GM12878 (cell line): Measurements from ENCODE around the gene TPK1. TPM values are rescaled to one million over a fixed set of nuclear protein-coding genes. Genes with fewer than 3 reads are reported as not detected.

ENCODE experiments used
- ATAC-seq: fragments of 200-7000 bp; cut with Tn5 transposase; 3 replicates; pipeline ENCODE4 v1.9.1; 2020; ENCODE audit warnings: mild to moderate bottlenecking, moderate library complexity
- BruUV-seq: library from RNA; stranded (reverse); fragments of 400-500 nt; replicated peaks from 2 replicates; lab custom pipeline; 2021; lab: Mats Ljungman, UMichigan
- CTCF ChIA-PET: fragments of 300-600 bp; sonication (Branson Sonifier 250); formaldehyde crosslinking; extraction: SDS; loops from one replicate; lab custom pipeline; 2021; ENCODE audit warnings: inconsistent platforms; lab: Yijun Ruan, JAX
- POLR2A ChIA-PET: fragments of 350-600 bp; formaldehyde crosslinking; extraction: SDS; loops from one replicate; lab custom pipeline; 2021; ENCODE audit warnings: inconsistent platforms; lab: Charles Lee
- RAD21 ChIA-PET: fragments of 300-600 bp; sonication (Branson Sonifier 250); formaldehyde crosslinking; loops from one replicate; lab custom pipeline; 2023; ENCODE audit warnings: antibody characterized with exemption; ENCODE audit not compliant: unreplicated experiment; lab: Charles Lee
- SMC1A ChIA-PET: fragments of 300-600 bp; sonication (Branson Sonifier 250); formaldehyde crosslinking; loops from one replicate; lab custom pipeline; 2023; ENCODE audit not compliant: unreplicated experiment, uncharacterized antibody; lab: Charles Lee
- DNase-seq: peaks from one replicate; pipeline ENCODE4 v3.0.0-alpha.2; 2011; ENCODE audit warnings: low read depth, low spot score
- FAIRE-seq: peaks from 3 replicates; lab custom pipeline; 2011; peaks lifted over from hg19 to GRCh38; lab: Jason Lieb, UNC
- H2AFZ ChIP-seq: 2 replicates; pipeline ENCODE4 v1.6.0; 2011; ENCODE audit warnings: low read depth, low read length, control low read depth; ENCODE audit not compliant: control insufficient read depth
- H3K27ac ChIP-seq: 2 replicates; pipeline ENCODE4 v1.5.1; 2011; ENCODE audit warnings: control low read depth; ENCODE audit not compliant: control insufficient read depth, insufficient read depth
- H3K27me3 ChIP-seq, 2 experiments: replicated peaks in 1 of 2; 2 replicates each; pipeline versions ENCODE4 v1.6.0 to v1.6.1; 2011; ENCODE audit warnings: low read length in 1 of 2; ENCODE audit not compliant: control insufficient read depth in 2 of 2, insufficient read depth in 2 of 2
- H3K36me3 ChIP-seq, 2 experiments: 2 replicates each; pipeline ENCODE4 v1.5.1; 2011; ENCODE audit warnings: low read length in 1 of 2; ENCODE audit not compliant: control insufficient read depth in 2 of 2, insufficient read depth in 2 of 2
- H3K4me1 ChIP-seq: 2 replicates; pipeline ENCODE4 v1.6.1; 2011; ENCODE audit warnings: mild to moderate bottlenecking, low read length, moderate library complexity, mixed read lengths; ENCODE audit not compliant: control insufficient read depth, insufficient read depth
- H3K4me2 ChIP-seq: 2 replicates; pipeline ENCODE4 v1.6.0; 2011; ENCODE audit warnings: control low read depth; ENCODE audit not compliant: control insufficient read depth, insufficient read depth
- H3K4me3 ChIP-seq: fragments of 200-600 bp; sonication (generic); 2 replicates; pipeline ENCODE4 v1.5.1; 2016
- H3K79me2 ChIP-seq: 2 replicates; pipeline ENCODE4 v1.6.0; 2011; ENCODE audit warnings: low read length; ENCODE audit not compliant: control insufficient read depth, insufficient read depth
- H3K9ac ChIP-seq: 2 replicates; pipeline ENCODE4 v1.8.0; 2011; ENCODE audit warnings: low read length, control low read depth, mixed read lengths; ENCODE audit not compliant: control insufficient read depth, insufficient read depth
- H3K9me3 ChIP-seq: replicated peaks from 3 replicates; pipeline ENCODE4 v1.5.1; 2011; ENCODE audit warnings: mild to moderate bottlenecking, low read length; ENCODE audit not compliant: control insufficient read depth, insufficient read depth
- H4K20me1 ChIP-seq: 2 replicates; pipeline ENCODE4 v1.6.0; 2011; ENCODE audit not compliant: control insufficient read depth, insufficient read depth
- CREM ChIP-seq: IDR thresholded peaks from 2 replicates; pipeline ENCODE4 v1.6.1; 2014; ENCODE audit warnings: antibody characterized with exemption, low read depth
- EED ChIP-seq: sonication (generic); IDR thresholded peaks from 2 replicates; pipeline ENCODE4 v1.6.1; 2016; ENCODE audit warnings: antibody characterized with exemption, low read depth
- GABPA ChIP-seq: IDR thresholded peaks from 2 replicates; pipeline ENCODE4 v1.6.1; 2014; ENCODE audit warnings: antibody characterized with exemption, low read depth, mild to moderate bottlenecking, inconsistent platforms
- MLLT1 ChIP-seq: fragments of 450-650 bp; IDR thresholded peaks from 2 replicates; pipeline ENCODE4 v1.6.1; 2016; ENCODE audit warnings: mild to moderate bottlenecking
- NBN ChIP-seq: fragments of 450-650 bp; IDR thresholded peaks from 2 replicates; pipeline ENCODE4 v1.6.1; 2016
- NR2F1 ChIP-seq: fragments of 450-650 bp; conservative IDR thresholded peaks from 2 replicates; pipeline ENCODE4 v1.6.1; 2017; ENCODE audit warnings: mild to moderate bottlenecking
- POLR2AphosphoS2 ChIP-seq: IDR thresholded peaks from 2 replicates; pipeline ENCODE4 v1.6.1; 2011; ENCODE audit warnings: low read depth, mild to moderate bottlenecking, low read length, improper control_type of control experiment, moderate library complexity
- RUNX3 ChIP-seq: IDR thresholded peaks from 2 replicates; pipeline ENCODE4 v1.6.1; 2012; ENCODE audit warnings: low read length, inconsistent platforms
- SIX5 ChIP-seq: IDR thresholded peaks from 2 replicates; pipeline ENCODE4 v1.6.1; 2011; ENCODE audit warnings: mild to moderate bottlenecking, low read depth, low read length, moderate library complexity; ENCODE audit not compliant: severe bottlenecking
- WGBS: methylation state at CpG from one replicate; pipeline ENCODE4 v1.1.6; 2016; ENCODE audit warnings: low lambda C conversion rate; ENCODE audit not compliant: insufficient replicate concordance, insufficient coverage; ENCODE audit errors: missing lambda C conversion rate; 5-methylcytosine and 5-hydroxymethylcytosine counted together
- in situ Hi-C: fragments of 300-500 bp; cut with MboI; formaldehyde crosslinking; loops from 9 replicates; pipeline ENCODE4 v1.14.3; 2018; ENCODE audit warnings: mixed read lengths
- intact Hi-C: fragments of 100-400 bp; cut with micrococcal nuclease; formaldehyde crosslinking; loops from one replicate; pipeline ENCODE4 v1.14.2; 2022; ENCODE audit not compliant: unreplicated experiment
- polyA plus RNA-seq, 11 experiments: library from polyadenylated mRNA; depleted of rRNA in 4 of 11; unstranded in 6 of 11; stranded (reverse) in 5 of 11; fragments of >200 nt; fragmentation: Nextera tagmentation in 4 of 11; fragmentation: Illumina TruSeq in 1 of 11; extraction: Ambion mirVana in 4 of 11; extraction: Trizol in 1 of 11; gene quantifications; 1 replicate in 1 of 11; 2 replicates in 10 of 11; pipeline versions ENCODE4 v1.2.1 to v1.2.3, GENCODE V29; 2011 to 2016; ENCODE audit warnings: inconsistent platforms in 2 of 11, missing spikeins in 2 of 11, low read depth in 1 of 11
- total RNA-seq, 4 experiments: library from RNA; depleted of rRNA in 3 of 4; stranded (reverse); fragments of >200 nt in 3 of 4; fragmentation: Illumina TruSeq in 1 of 4; extraction: Trizol in 1 of 4; gene quantifications; 2 replicates each; pipeline versions ENCODE4 v1.2.1 to v1.2.3, GENCODE V29; 2013 to 2021

Gene TPK1
- total and polyA plus RNA-seq, 10 of the 15 experiments (the other 5 are each of a cell fraction or from before 2014, with no cell fraction given), result 7.1 to 19.0 (median 9.3) TPM

GRCh38 chr7:144682581-144683280 lies 153.1 kb downstream of the TPK1 start:
- TF ChIP-seq NBN (no peak), GABPA (no peak), EED (no peak), MLLT1 (no peak), SIX5 (no peak), RUNX3 (no peak), NR2F1 (no peak), CREM (no peak), POLR2AphosphoS2 (no peak)
- no peaks in the 10 kb centered on the region for H3K27me3 ChIP-seq
- in situ Hi-C loops, result no loop called here
- no peak overlapping the region for H2AFZ ChIP-seq
- H3K9me3 ChIP-seq, result no peaks in the 10 kb centered on the region
- H3K79me2 ChIP-seq, result no peaks in the 10 kb centered on the region
- intact Hi-C loops, result no loop called here
- H3K4me2 ChIP-seq, result no peak overlapping the region
- SMC1A ChIA-PET, result no interaction called here
- FAIRE-seq, result no peak
- POLR2A ChIA-PET, result no interaction called here
- CTCF ChIA-PET, result no interaction called here
- no peak for ATAC-seq
- H3K36me3 ChIP-seq, result no peaks in the 10 kb centered on the region
- no peak for DNase-seq
- H3K27ac ChIP-seq, result no peak overlapping the region
- RAD21 ChIA-PET, result no interaction called here
- BruUV-seq, result no TSS peak
- H3K4me3 ChIP-seq, result no peak overlapping the region
- no peak overlapping the region for H3K9ac ChIP-seq
- no peaks in the 10 kb centered on the region for H4K20me1 ChIP-seq
- 93% methylated on average over 6 of the region's 6 CpGs for WGBS
- H3K4me1 ChIP-seq, result no peaks in the 10 kb centered on the region
